A549 treated with AZD9567 at 1 μM for 4 hours (cell line): Measurements from ENCODE around the gene KIF22. TPM values are rescaled to one million over a fixed set of nuclear protein-coding genes. Genes with fewer than 3 reads are reported as not detected.

Source experiments
- total RNA-seq: library from RNA; stranded (reverse); fragments of 200-300 nt; extraction: Qiagen RNA extraction; gene quantifications from 5 replicates; pipeline ENCODE4 v1.2.3, GENCODE V29; 2022; ENCODE audit not compliant: insufficient read depth

KIF22 gene
- total RNA-seq = 71.5 to 95.7 TPM (median 89.0 TPM) in 5 replicates

GRCh38 chr16:29790183-29790948 is at the start of gene KIF22:
Gene KIF22, plus strand, starts transcription at chr16:29790751. Its CDS starts 9 bp downstream, at chr16:29790760.

GRCh38 chr16:29745853-29746345 is 44.7 kb upstream of the KIF22 start, which contains the start of gene C16orf54:
Gene C16orf54, minus strand, starts transcription at chr16:29745990. Its CDS starts 1,039 bp downstream, at chr16:29744951.

GRCh38 chr16:29777576-29778350 is 12.8 kb upstream of the KIF22 start, which contains the start of gene ZG16:
Gene ZG16, plus strand, starts transcription at chr16:29778256. Its CDS starts 1,011 bp downstream, at chr16:29779267.

GRCh38 chr16:29806099-29806579 is 15.6 kb downstream of the KIF22 start, which contains the start of gene MAZ:
Gene MAZ, plus strand, starts transcription at chr16:29806529. Its CDS starts 173 bp downstream, at chr16:29806702.

GRCh38 chr16:29811896-29812665 is 21.5 kb downstream of the KIF22 start, which contains the start of gene PRRT2:
Gene PRRT2, plus strand, starts transcription at chr16:29812193. Its CDS starts 862 bp downstream, at chr16:29813055.

GRCh38 chr16:29815793-29816693 is 25.5 kb downstream of the KIF22 start, which contains the start of gene PAGR1:
Gene PAGR1, plus strand, starts transcription at chr16:29816152. Its CDS starts 374 bp downstream, at chr16:29816526.

GRCh38 chr16:29820271-29820701 is 29.7 kb downstream of the KIF22 start, which contains the start of gene MVP:
Gene MVP, plus strand, starts transcription at chr16:29820462. Its CDS starts 10,088 bp downstream, at chr16:29830550.

Other genes starting within 250 kb of the KIF22 start
- 0.05 TPM in 1 of 5 replicates, not detected in the others for gene SPN, start 127.5 kb upstream of the KIF22 start, total RNA-seq
- 0.59 to 1.3 TPM (median 1.1 TPM) in 4 of 5 replicates, not detected in the other for gene QPRT, start 111.6 kb upstream of the KIF22 start, total RNA-seq
- gene C16orf54, start 44.8 kb upstream of the KIF22 start, total RNA-seq = not detected in 5 replicates
- gene ZG16, start 12.5 kb upstream of the KIF22 start, total RNA-seq = not detected in 5 replicates
- 133 to 159 TPM (median 151 TPM) in 5 replicates for gene MAZ, start 15.8 kb downstream of the KIF22 start, total RNA-seq
- 0.22 to 0.35 TPM (median 0.34 TPM) in 4 of 5 replicates, not detected in the other for gene PRRT2, start 21.4 kb downstream of the KIF22 start, total RNA-seq
- gene PAGR1, start 25.4 kb downstream of the KIF22 start, total RNA-seq = 27.3 to 42.4 TPM (median 38.8 TPM) in 5 replicates
- gene MVP, start 29.7 kb downstream of the KIF22 start, total RNA-seq = 98.8 to 137 TPM (median 127 TPM) in 5 replicates
- 57.2 to 95.0 TPM (median 91.4 TPM) in 5 replicates for gene CDIPT, start 72.5 kb downstream of the KIF22 start, total RNA-seq
- 15.8 to 21.0 TPM (median 20.6 TPM) in 5 replicates for gene SEZ6L2, start 108.8 kb downstream of the KIF22 start, total RNA-seq
- 19.5 to 28.6 TPM (median 23.6 TPM) in 5 replicates for gene ASPHD1, start 109.7 kb downstream of the KIF22 start, total RNA-seq
- gene KCTD13, start 135.5 kb downstream of the KIF22 start, total RNA-seq = 13.2 to 21.3 TPM (median 20.2 TPM) in 5 replicates
- gene TMEM219, start 171.3 kb downstream of the KIF22 start, total RNA-seq = 80.6 to 98.0 TPM (median 93.6 TPM) in 5 replicates
- gene TAOK2, start 183.1 kb downstream of the KIF22 start, total RNA-seq = 23.1 to 35.4 TPM (median 34.5 TPM) in 5 replicates
- gene HIRIP3, start 204.9 kb downstream of the KIF22 start, total RNA-seq = 12.8 to 15.6 TPM (median 14.2 TPM) in 5 replicates
- gene INO80E, start 205.5 kb downstream of the KIF22 start, total RNA-seq = 87.3 to 104 TPM (median 98.6 TPM) in 5 replicates
- 1.8 to 2.3 TPM (median 2.2 TPM) in 4 of 5 replicates, not detected in the other for gene DOC2A, start 220.3 kb downstream of the KIF22 start, total RNA-seq
- gene C16orf92, start 232.4 kb downstream of the KIF22 start, total RNA-seq = not detected in 5 replicates
- gene TLCD3B, start 240.5 kb downstream of the KIF22 start, total RNA-seq = 0.25 to 0.43 TPM (median 0.38 TPM) in 4 of 5 replicates, not detected in the other